Inferior parietal cortex (tissue), 1 donor: ENCODE measurements around the gene ANO1.
"Not testable (repeated sequence)": the region's sequence is repeated elsewhere in the genome, so short reads cannot be mapped to it uniquely, and the experiment has no call there.

Source experiments
- DNase-seq: peaks from one replicate; pipeline ENCODE4 v3.0.0-alpha.2; 2016; ENCODE audit errors: extremely low spot score

Gene ANO1

GRCh38 chr11:70189622-70190021 is 111.5 kb downstream of the ANO1 start:
- no peak for DNase-seq

DNA sequence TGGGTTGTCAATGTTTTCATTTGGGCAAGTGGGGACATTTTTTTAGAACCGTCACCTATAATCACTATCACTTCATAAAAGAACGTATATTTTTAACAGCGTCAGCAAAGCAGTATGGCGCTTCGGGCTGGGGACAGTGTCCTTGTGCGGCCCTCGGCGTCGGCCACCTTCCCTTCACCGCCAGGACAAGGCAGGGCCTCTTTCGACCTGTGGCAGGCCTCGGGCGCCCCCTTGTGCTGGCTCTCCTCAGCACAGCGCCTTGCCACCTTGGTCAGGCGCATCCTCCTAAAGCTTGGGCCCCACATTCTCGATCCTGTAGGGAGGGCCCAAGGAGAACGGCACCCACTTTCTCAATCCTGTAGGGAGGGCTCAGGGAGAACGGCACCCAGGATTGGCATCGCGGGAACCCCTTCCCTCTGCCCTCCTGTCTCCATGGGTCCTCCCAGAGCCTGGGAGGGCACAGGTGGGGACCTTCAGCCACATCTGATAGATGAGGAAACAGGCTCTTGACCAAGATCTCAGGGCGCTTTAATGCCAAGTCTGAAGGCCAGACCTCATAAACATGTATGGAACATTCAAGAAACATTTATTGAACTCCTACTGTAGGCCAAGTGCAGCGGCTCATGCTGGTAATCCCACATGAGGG is 113.5 kb downstream of the ANO1 start:
- DNase-seq, result peak; percentile 31

DNA sequence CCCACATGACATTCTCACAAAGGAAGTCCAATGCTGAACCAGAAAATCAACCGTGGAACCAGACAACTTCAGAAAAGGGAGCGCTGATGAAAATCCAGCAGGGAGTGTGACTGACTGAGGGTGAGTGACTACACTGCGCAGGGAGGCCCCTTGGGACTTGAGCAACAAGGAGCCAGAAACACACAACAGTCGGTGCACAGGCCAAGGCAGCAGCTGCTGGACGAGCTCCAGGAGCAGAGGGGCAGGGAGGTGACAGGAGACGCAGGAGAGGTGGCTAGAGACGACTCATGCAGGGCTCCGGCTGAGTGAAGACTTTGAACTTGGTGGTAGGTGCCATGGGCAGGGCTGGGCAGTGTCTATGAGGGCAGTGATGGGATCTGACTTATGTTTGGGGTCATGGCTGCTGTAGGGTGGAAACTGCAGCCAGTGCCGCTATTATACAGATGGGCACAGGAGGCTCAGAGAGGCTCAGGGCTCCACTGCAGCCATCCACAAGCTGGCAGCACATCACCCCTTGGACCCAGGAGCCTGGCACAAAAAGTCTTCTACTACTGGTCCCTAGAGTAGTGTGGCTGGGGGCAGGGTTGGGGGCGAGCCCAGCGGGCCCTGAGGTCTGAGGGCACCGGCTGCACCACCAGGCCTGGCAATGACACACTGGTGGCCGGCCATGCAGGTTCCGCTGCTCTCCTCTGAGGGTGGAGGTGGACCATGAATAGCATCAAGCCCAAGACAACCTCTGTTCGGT is 114.7 kb downstream of the ANO1 start:
- no peak for DNase-seq

GRCh38 chr11:70193411-70194292 is 115.5 kb downstream of the ANO1 start:
- DNase-seq, result no peak

DNA sequence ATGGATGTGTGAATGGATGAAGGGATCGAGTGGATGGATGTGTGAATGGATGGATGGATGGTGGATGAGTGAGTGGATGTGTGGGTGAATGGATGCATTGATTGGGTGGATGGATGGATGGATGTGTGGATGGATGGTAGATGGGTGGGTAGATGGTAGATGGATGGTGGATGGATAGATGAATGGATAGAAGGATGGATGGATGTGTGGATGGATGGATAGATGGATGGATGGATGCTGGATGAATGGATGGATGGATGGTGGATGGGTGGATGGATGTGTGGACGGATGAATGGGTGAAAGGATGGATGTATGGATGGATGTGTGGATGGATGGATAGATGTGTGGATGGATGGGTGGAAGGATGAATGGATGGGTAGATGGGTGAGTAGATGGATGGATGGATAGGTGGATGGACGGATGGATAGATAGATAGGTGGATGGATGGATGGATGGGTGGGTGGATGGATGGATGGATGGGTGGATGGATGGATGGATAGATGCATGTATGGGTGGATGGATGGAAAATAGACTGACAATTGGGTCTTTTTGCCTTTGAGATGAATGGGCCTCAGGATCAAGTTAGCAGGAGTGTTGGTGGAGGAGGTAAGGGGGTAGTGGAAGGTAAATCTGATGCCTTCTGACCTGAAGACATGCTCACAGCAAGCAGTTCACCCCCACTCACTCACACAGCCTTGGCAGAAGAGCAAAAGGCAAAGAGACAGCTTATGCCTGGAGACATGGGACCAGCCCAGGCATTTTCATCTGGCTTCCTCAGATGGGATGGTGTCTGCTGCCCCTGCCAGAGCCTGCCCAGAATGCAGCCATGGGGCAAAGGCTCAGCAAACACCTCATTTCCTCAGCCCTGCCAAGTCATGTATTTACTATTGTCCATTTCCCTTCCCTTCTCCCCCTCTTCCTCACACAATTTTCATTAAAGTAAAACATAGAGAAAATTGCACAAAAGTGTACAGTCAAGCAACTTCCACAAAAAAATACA is 117.0 kb downstream of the ANO1 start:
- no peak for DNase-seq

GRCh38 chr11:70200212-70200844 is 122.2 kb downstream of the ANO1 start:
- DNase-seq, result no peak

GRCh38 chr11:70201047-70201446 is 122.9 kb downstream of the ANO1 start:
- DNase-seq, result not testable (repeated sequence)

DNA sequence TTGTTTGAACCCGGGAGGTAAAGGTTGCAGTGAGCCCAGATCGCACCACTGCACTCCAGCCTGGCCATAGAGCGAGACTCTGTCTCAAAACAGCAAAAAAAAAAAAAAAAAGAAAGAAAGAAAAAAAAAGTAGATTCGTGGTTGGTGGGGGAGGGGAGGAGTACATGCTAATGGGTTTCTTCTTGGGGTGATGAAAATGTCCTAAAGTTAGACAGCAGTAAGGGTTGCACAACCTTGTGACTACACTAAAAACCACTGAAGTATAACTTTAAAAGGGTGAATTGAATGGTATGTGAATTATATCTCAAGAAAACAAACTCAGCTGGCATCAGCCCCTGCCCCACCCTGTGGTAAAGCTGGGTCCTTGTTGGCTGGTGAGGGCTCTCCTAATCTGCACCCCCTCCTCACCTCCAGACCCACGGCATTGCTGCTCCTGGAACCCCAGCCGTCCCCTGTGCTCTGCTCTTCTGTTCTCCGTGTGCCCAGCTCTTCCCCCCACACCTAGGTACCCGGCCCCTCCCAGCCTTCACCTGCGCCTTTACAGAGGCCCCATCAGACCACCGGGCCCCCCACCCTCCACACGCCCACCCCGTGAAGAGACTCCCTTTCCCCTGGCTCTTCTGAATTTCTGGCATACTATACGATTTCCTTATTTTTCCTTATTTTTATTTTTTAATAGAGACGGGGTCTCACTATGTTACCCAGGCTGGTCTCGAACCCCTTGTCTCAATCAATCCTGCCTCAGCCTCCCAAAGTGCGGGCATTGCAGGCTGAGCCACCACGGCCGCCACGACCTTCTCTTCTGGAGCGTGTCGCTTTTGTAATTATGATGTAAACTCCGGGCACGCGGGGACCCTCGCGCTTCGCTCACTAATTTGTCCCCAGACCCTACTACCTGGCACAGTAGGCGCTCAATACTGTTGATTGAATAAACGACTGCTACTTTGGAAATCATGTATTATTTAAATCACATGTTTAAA is 124.1 kb downstream of the ANO1 start:
- DNase-seq, result no peak

DNA sequence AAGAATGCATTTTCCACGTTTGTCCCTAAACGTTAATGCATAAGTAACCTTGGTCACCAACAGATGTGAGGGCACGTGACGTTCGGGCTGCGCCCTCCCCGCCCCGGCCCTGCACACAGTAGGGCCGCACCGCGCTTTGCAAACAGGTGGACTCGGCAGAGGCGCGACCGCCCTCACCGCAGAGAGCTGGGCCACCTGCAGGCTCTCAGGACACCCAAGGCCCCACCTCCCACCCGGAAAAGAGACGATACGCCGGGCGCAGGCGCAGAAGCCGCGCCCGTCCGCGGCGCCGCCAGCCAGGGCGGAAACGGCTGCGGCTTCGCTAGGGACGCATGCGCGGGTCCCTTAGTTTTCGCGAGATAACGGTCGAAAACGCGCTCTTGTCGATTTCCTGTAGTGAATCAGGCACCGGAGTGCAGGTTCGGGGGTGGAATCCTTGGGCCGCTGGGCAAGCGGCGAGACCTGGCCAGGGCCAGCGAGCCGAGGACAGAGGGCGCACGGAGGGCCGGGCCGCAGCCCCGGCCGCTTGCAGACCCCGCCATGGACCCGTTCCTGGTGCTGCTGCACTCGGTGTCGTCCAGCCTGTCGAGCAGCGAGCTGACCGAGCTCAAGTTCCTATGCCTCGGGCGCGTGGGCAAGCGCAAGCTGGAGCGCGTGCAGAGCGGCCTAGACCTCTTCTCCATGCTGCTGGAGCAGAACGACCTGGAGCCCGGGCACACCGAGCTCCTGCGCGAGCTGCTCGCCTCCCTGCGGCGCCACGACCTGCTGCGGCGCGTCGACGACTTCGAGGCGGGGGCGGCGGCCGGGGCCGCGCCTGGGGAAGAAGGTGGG is 125.0 kb downstream of the ANO1 start, which contains the start of gene FADD:
TSS of gene FADD (plus strand) at position 377 of the 831 bp plus-strand sequence. CDS start at position 541, 164 bp downstream.
- DNase-seq, result peak; percentile 95

DNA sequence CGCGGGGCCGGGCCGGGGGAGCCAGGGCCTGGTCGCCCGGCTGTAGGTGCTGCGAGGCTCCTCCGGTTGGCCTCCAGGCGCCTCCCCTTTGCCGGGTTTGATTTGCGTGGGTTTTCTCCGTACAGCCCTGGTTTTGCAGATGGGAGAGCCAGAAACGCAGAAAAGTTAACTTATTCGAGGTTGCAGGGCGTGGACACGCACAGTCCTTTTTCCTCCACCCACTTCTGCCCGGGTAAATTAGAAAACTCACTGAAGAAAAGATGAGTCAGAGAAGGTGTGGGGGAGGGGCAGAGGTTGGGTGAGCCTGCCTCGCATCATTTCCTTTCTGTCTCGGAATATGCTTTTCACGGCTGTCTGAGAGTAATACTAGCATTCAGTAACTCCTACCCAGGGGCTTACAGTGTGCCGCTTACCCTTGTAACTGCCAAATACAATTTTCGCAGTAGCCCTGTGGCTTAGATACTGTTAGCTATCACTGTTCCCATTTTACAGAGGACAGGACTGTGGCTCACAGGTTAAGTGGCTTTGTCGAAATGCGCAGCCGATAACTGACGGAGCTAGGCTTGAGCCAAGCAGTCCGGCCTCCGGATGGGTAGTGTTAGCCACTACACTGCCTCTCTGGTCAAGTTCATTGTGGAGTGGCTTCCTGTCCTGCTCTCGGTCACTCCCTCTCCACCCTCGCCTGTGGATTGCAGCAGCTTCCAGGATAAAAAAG is 125.8 kb downstream of the ANO1 start:
- DNase-seq, result peak; percentile 47

DNA sequence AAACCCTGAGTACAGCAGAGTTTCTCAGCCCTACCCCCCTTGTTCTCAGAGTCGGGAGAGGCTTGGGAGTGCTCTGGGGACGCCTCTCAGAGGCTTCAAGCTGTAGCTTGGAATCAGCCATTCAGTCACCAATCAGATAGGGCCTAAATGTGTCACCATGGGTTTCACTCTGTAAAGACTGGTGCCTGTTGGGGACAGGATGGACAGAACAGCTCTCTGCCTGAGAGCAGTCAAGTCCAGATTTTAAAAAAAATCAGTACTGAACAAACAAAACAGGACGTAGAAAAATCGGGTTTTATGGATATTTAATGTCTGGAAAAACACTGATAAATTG is 126.3 kb downstream of the ANO1 start:
- DNase-seq, result no peak

DNA sequence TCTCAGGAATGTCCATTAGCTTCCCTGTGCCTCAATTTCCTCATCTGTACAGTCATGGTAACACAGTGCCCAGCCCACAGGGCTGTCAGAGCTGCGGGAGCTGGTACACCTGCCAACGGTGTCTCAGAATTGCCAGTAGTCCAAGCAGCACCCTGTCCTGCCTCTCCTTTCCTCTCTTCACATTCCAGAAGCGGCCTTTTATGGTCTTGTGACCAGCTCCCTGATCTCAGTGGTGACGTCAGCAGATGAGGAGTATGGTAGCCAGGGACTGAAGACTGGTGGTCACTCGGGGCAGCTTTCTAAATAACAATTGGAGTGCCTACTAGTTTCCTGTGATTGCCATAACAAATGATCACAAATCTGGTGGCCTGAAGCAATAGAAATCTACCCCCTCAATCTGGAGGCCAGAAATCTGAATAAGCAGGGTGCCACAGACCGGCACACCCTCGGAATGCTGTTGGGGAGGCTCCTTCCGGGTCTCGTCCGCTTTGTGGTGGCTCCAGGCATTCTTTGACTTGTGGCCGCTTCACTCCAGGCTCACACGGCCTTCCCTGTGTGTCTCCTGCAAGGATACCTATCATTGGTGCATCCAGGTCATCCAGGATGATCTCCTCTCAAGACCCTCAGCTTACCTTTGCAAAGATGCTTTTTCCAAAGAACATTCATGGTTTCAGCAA is 127.1 kb downstream of the ANO1 start:
- DNase-seq, result no peak

DNA sequence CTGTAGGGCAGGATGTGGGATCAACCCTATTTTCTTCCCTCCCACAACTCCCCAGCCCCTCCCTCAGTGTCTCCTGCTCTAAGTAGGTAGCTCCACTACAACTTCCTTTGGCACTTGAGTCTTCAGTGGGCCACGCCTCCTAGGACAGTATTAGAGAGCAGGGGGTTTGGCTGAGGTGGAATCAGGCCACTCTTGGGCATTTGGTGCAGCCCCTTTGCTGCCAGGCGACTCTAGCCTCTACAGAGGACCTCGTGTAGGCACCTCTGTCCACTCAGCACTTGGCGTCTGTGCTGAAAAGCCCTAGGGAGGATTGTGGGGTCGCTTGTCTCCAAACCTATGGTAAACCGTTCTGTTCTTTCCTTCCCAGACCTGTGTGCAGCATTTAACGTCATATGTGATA is 127.6 kb downstream of the ANO1 start:
- no peak for DNase-seq

- DNase-seq, result no peak
These were observed 128.3 kb downstream of the ANO1 start for GRCh38 chr11:70206226-70206981.

DNA sequence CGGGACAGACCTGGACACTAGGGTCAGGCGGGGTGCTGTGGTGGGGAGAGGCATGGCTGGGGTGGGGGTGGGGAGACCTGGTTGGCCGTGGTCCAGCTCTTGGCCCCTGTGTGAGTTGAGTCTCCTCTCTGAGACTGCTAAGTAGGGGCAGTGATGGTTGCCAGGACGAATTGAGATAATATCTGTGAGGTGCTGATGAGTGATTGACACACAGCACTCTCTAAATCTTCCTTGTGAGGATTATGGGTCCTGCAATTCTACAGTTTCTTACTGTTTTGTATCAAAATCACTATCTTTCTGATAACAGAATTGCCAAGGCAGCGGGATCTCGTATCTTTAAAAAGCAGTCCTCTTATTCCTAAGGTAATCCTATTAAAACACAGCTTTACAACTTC is 128.9 kb downstream of the ANO1 start:
- DNase-seq, result no peak

DNA sequence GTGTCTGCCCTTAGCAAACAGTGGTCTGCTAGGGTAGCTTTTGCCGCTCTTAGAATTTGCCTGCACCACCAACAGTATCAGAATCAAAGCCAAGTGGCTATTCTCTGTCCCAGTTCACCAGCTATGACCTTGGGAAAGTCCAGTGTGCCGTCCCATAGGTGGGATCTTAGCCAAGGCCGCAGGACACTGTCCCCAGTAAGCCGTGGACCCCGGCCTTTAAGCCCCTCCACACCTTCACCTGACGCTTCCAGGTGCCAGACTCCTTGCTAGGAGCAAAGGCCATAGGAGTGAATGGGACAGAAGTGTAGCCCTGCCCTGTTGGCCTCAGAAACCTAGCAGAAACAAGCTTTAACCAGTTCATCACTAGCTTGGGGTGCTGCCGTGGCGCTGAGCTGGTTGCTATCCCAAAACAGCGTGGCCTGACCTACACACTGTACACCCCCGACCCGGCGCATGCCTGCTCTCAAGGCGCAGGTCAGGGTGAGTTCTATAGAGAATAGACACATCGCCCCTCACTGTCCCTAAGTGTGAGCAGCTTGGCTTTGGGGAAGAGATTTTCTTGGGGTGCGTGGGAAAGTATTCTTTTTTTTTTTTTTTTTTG is 129.5 kb downstream of the ANO1 start:
- DNase-seq, result no peak
